ENCODE measurements around the gene CXCR5.
"Not testable (repeated sequence)": the region's sequence is repeated elsewhere in the genome, so short reads cannot be mapped to it uniquely, and the experiment has no call there.

Gene CXCR5

GRCh38 chr11:118842369-118842768, 41.3 kb upstream of the CXCR5 start:
- ChIA-PET CTCF (no interaction called here), POLR2A (no interaction called here)
- TF ChIP-seq SP1 (IDR thresholded peaks at IDR 0.05), result no peak
- TF ChIP-seq ZNF384 (IDR thresholded peaks at IDR 0.05), result no peak
- TF ChIP-seq SUZ12 (IDR thresholded peaks at IDR 0.05), result no peak
- no peak for TF ChIP-seq CTBP1 (IDR thresholded peaks at IDR 0.05; ENCODE audit: borderline replicate concordance)
- no peak for TF ChIP-seq BHLHE40 (IDR thresholded peaks at IDR 0.05; ENCODE audit: borderline replicate concordance)
- no peak for DNase-seq (ENCODE audit: extremely low spot score)

- DNase-seq (ENCODE audit: extremely low spot score); POLR2A ChIA-PET: not testable (repeated sequence)
Measured at GRCh38 chr11:118842843-118843242, 40.8 kb upstream of the CXCR5 start.

GRCh38 chr11:118843565-118843964, 40.1 kb upstream of the CXCR5 start:
- POLR2A ChIA-PET, result no interaction called here
- CTCF ChIA-PET, result no interaction called here
- no peak for DNase-seq (ENCODE audit: extremely low spot score)
- no peak for TF ChIP-seq PKNOX1 (IDR thresholded peaks at IDR 0.05)
- TF ChIP-seq BHLHE40 (IDR thresholded peaks at IDR 0.05; ENCODE audit: borderline replicate concordance), result no peak
- no peak for TF ChIP-seq TARDBP (IDR thresholded peaks at IDR 0.05)
- no peak for TF ChIP-seq SUZ12 (IDR thresholded peaks at IDR 0.05)
- no peak for TF ChIP-seq ELF4 (IDR thresholded peaks at IDR 0.05)
- TF ChIP-seq LEF1 (IDR thresholded peaks at IDR 0.05; ENCODE audit: borderline replicate concordance), result no peak
- no peak for TF ChIP-seq HDGF (IDR thresholded peaks at IDR 0.05; ENCODE audit: borderline replicate concordance)
- TF ChIP-seq ZNF384 (IDR thresholded peaks at IDR 0.05), result no peak
- no peak for TF ChIP-seq ARNT (IDR thresholded peaks at IDR 0.05)
- TF ChIP-seq SP1 (IDR thresholded peaks at IDR 0.05), result no peak
- no peak for TF ChIP-seq FOXA1 (IDR thresholded peaks at IDR 0.05)
- TF ChIP-seq FOXK2 (IDR thresholded peaks at IDR 0.05), result no peak
- TF ChIP-seq CTBP1 (IDR thresholded peaks at IDR 0.05; ENCODE audit: borderline replicate concordance), result no peak
- TF ChIP-seq NFRKB (IDR thresholded peaks at IDR 0.05), result no peak
- TF ChIP-seq FOXM1 (IDR thresholded peaks at IDR 0.05; ENCODE audit: borderline replicate concordance), result no peak
- TF ChIP-seq L3MBTL2 (conservative IDR thresholded peaks at IDR 0.05), result no peak

More at GRCh38 chr11:118842843-118843242, 40.8 kb upstream of the CXCR5 start:
- CTCF ChIA-PET, result not testable (repeated sequence)

- POLR2A ChIA-PET, result no interaction called here
- CTCF ChIA-PET, result no interaction called here
- DNase-seq (ENCODE audit: extremely low spot score), result no peak
- TF ChIP-seq TARDBP (IDR thresholded peaks at IDR 0.05), result no peak
Measured at GRCh38 chr11:118845369-118845768, 38.3 kb upstream of the CXCR5 start.

GRCh38 chr11:118846181-118846935, 37.3 kb upstream of the CXCR5 start:
- DNase-seq (ENCODE audit: extremely low spot score), result no peak
- ChIA-PET POLR2A (interaction anchor here (0.7 kb wide), 1 partner anchor 54 kb away, joined by 3 read pairs; no protein-coding TSS in a partner anchor), CTCF (no interaction called here)
- TF ChIP-seq FOXK2 (IDR thresholded peaks at IDR 0.05) (no peak), NFRKB (IDR thresholded peaks at IDR 0.05) (no peak), FOXA1 (IDR thresholded peaks at IDR 0.05) (no peak), ZNF384 (IDR thresholded peaks at IDR 0.05) (no peak), ELF4 (IDR thresholded peaks at IDR 0.05) (no peak)

- DNase-seq (ENCODE audit: extremely low spot score), result no peak
- no peak for TF ChIP-seq CTBP1 (IDR thresholded peaks at IDR 0.05; ENCODE audit: borderline replicate concordance)
- CTCF ChIA-PET, result interaction anchor here (0.6 kb wide), 1 partner anchor 490 kb away, joined by 3 read pairs; no protein-coding TSS in a partner anchor
- POLR2A ChIA-PET, result no interaction called here
Measured at GRCh38 chr11:118849825-118850224, 33.9 kb upstream of the CXCR5 start.

- TF ChIP-seq SUZ12 (IDR thresholded peaks at IDR 0.05) (no peak), SP1 (IDR thresholded peaks at IDR 0.05) (no peak), FOXM1 (IDR thresholded peaks at IDR 0.05; ENCODE audit: borderline replicate concordance) (no peak), TARDBP (IDR thresholded peaks at IDR 0.05) (no peak), CTBP1 (IDR thresholded peaks at IDR 0.05; ENCODE audit: borderline replicate concordance) (no peak), L3MBTL2 (conservative IDR thresholded peaks at IDR 0.05) (no peak), HDGF (IDR thresholded peaks at IDR 0.05; ENCODE audit: borderline replicate concordance) (no peak), BHLHE40 (IDR thresholded peaks at IDR 0.05; ENCODE audit: borderline replicate concordance) (no peak), FOXA1 (IDR thresholded peaks at IDR 0.05) (no peak), PKNOX1 (IDR thresholded peaks at IDR 0.05) (no peak), FOXK2 (IDR thresholded peaks at IDR 0.05) (no peak), ZNF384 (IDR thresholded peaks at IDR 0.05) (no peak), LEF1 (IDR thresholded peaks at IDR 0.05; ENCODE audit: borderline replicate concordance) (no peak), ARNT (IDR thresholded peaks at IDR 0.05) (no peak), ELF4 (IDR thresholded peaks at IDR 0.05) (no peak)
- ChIA-PET CTCF (no interaction called here), POLR2A (interaction anchor here (0.8 kb wide), 1 partner anchor 60 kb away, joined by 3 read pairs; no protein-coding TSS in a partner anchor)
- DNase-seq (ENCODE audit: extremely low spot score), result no peak
Measured at GRCh38 chr11:118851970-118852369, 31.7 kb upstream of the CXCR5 start.

GRCh38 chr11:118853678-118854077, 30.0 kb upstream of the CXCR5 start:
- POLR2A ChIA-PET, result no interaction called here
- CTCF ChIA-PET, result no interaction called here
- no peak for DNase-seq (ENCODE audit: extremely low spot score)
- TF ChIP-seq ARNT (IDR thresholded peaks at IDR 0.05) (no peak), ELF4 (IDR thresholded peaks at IDR 0.05) (no peak), FOXK2 (IDR thresholded peaks at IDR 0.05) (no peak), PKNOX1 (IDR thresholded peaks at IDR 0.05) (no peak), NFRKB (IDR thresholded peaks at IDR 0.05) (no peak), SP1 (IDR thresholded peaks at IDR 0.05) (no peak), LEF1 (IDR thresholded peaks at IDR 0.05; ENCODE audit: borderline replicate concordance) (no peak), FOXM1 (IDR thresholded peaks at IDR 0.05; ENCODE audit: borderline replicate concordance) (no peak), HDGF (IDR thresholded peaks at IDR 0.05; ENCODE audit: borderline replicate concordance) (no peak), CTBP1 (IDR thresholded peaks at IDR 0.05; ENCODE audit: borderline replicate concordance) (no peak), L3MBTL2 (conservative IDR thresholded peaks at IDR 0.05) (no peak), BHLHE40 (IDR thresholded peaks at IDR 0.05; ENCODE audit: borderline replicate concordance) (no peak), FOXA1 (IDR thresholded peaks at IDR 0.05) (no peak), SUZ12 (IDR thresholded peaks at IDR 0.05) (no peak), ZNF384 (IDR thresholded peaks at IDR 0.05) (no peak), TARDBP (IDR thresholded peaks at IDR 0.05) (no peak)

All from HEK293T (cell line).